ENCODE measurements around the gene SLC11A2. TPM values are rescaled to one million over a fixed set of nuclear protein-coding genes. Genes with fewer than 3 reads are reported as not detected.

The SLC11A2 gene
- total RNA-seq, 1 experiment from 2014 or later, result 38.7 TPM

- H3K4me1 ChIP-seq (ENCODE audit: control insufficient read depth in 1 of 2, insufficient read depth in 2 of 2, low read length in 2 of 2), result peaks cover 24 to 46% of the 10 kb centered on the region in 2 experiments
- DNase-seq (ENCODE audit: low read depth, low spot score) (no peak), ATAC-seq (no peak)
- no peaks in the 10 kb centered on the region for H3K9me2 ChIP-seq (ENCODE audit: insufficient read depth)
- peak overlapping the region; percentile 92 for H3K4me2 ChIP-seq (ENCODE audit: low read length)
- no peak overlapping the region for H2AFZ ChIP-seq (ENCODE audit: low read depth, low read length, poor library complexity, severe bottlenecking)
- peak overlapping the region; percentile 87; the same call in 1 of the 2 replicates for H3K9ac ChIP-seq (ENCODE audit: low read length)
- H3K27me3 ChIP-seq (ENCODE audit: insufficient read depth, low read length), result no peaks in the 10 kb centered on the region
- no peak overlapping the region for H3K4me3 ChIP-seq (replicated peaks in 1 of 2; ENCODE audit: low read depth in 1 of 2, low read length in 2 of 2)
- H3K27ac ChIP-seq (ENCODE audit: low read depth, low read length), result peak overlapping the region; percentile 47
- TF ChIP-seq REST (IDR thresholded peaks at IDR 0.05; ENCODE audit: low read depth) (no peak), POLR2AphosphoS5 (IDR thresholded peaks at IDR 0.05; ENCODE audit: low read depth, low read length) (no peak)
- intact Hi-C loops (cut with micrococcal nuclease), result no loop called here
- H4K20me1 ChIP-seq (ENCODE audit: insufficient read depth), result no peaks in the 10 kb centered on the region
- peaks cover 68% of the 10 kb centered on the region for H3K79me2 ChIP-seq (ENCODE audit: insufficient read depth, low read length)
- RAD21 ChIA-PET (ENCODE audit: low non-redundant PET in 1 of 2, low total read pairs in 2 of 2, uncharacterized antibody in 2 of 2, unreplicated experiment in 2 of 2), result no interaction called here
- BruUV-seq (replicated peaks), result no TSS peak
- POLR2A ChIA-PET, result no interaction called here
- no peaks in the 10 kb centered on the region for H3K36me3 ChIP-seq (ENCODE audit: control insufficient read depth in 1 of 2, insufficient read depth in 2 of 2, low read length in 2 of 2)
- H3K9me3 ChIP-seq (ENCODE audit: control insufficient read depth in 1 of 2, insufficient read depth in 1 of 2, low read depth in 1 of 2, low read length in 2 of 2), result no peaks in the 10 kb centered on the region
- CTCF ChIA-PET, result no interaction called here
Measured at GRCh38 chr12:51023625-51024382, 2.4 kb downstream of the SLC11A2 start.

- no peak for DNase-seq (ENCODE audit: low read depth, low spot score)
- no peak for ATAC-seq
- CTCF ChIA-PET, result no interaction called here
- Histone ChIP-seq H3K27me3 (ENCODE audit: insufficient read depth, low read length) (no peaks in the 10 kb centered on the region), H3K79me2 (ENCODE audit: insufficient read depth, low read length) (peaks cover 89% of the 10 kb centered on the region), H3K36me3 (ENCODE audit: control insufficient read depth in 1 of 2, insufficient read depth in 2 of 2, low read length in 2 of 2) (no peaks in the 10 kb centered on the region), H3K27ac (ENCODE audit: low read depth, low read length) (no peak overlapping the region), H3K4me2 (ENCODE audit: low read length) (no peak overlapping the region), H3K4me1 (ENCODE audit: control insufficient read depth in 1 of 2, insufficient read depth in 2 of 2, low read length in 2 of 2) (peaks cover 11 to 25% of the 10 kb centered on the region in 2 experiments), H4K20me1 (ENCODE audit: insufficient read depth) (no peaks in the 10 kb centered on the region), H3K9me2 (ENCODE audit: insufficient read depth) (no peaks in the 10 kb centered on the region), H3K9me3 (ENCODE audit: control insufficient read depth in 1 of 2, insufficient read depth in 1 of 2, low read depth in 1 of 2, low read length in 2 of 2) (no peaks in the 10 kb centered on the region), H2AFZ (ENCODE audit: low read depth, low read length, poor library complexity, severe bottlenecking) (no peak overlapping the region), H3K9ac (ENCODE audit: low read length) (no peak overlapping the region), H3K4me3 (replicated peaks in 1 of 2; ENCODE audit: low read depth in 1 of 2, low read length in 2 of 2) (no peak overlapping the region)
- no TSS peak for BruUV-seq (replicated peaks)
- RAD21 ChIA-PET (ENCODE audit: low non-redundant PET in 1 of 2, low total read pairs in 2 of 2, uncharacterized antibody in 2 of 2, unreplicated experiment in 2 of 2), result no interaction called here
- intact Hi-C loops (cut with micrococcal nuclease), result no loop called here
- POLR2A ChIA-PET, result interaction anchor here (0.7 kb wide), 1 partner anchor 14 kb away, joined by 3 read pairs; no protein-coding TSS in a partner anchor
- TF ChIP-seq ELF1 (IDR thresholded peaks at IDR 0.05; ENCODE audit: borderline replicate concordance, low read depth), result no peak
- no peak for TF ChIP-seq ATF3 (IDR thresholded peaks at IDR 0.05)
- TF ChIP-seq TCF7L2 (IDR thresholded peaks at IDR 0.05; ENCODE audit: borderline replicate concordance, extremely low read depth, insufficient read depth, insufficient read length), result no peak
- TF ChIP-seq FOSL1 (IDR thresholded peaks at IDR 0.05; ENCODE audit: low read depth), result no peak
- TF ChIP-seq POLR2AphosphoS5 (IDR thresholded peaks at IDR 0.05; ENCODE audit: low read depth, low read length), result no peak
- no peak for TF ChIP-seq CBX3 (IDR thresholded peaks at IDR 0.05; ENCODE audit: low read depth)
- no peak for TF ChIP-seq SIN3A (IDR thresholded peaks at IDR 0.05; ENCODE audit: low read depth)
- TF ChIP-seq CTCF (IDR thresholded peaks at IDR 0.05 in 2 of 3, conservative IDR thresholded peaks at IDR 0.05 in 1 of 3; ENCODE audit: borderline replicate concordance in 1 of 3, insufficient read depth in 1 of 3, low read depth in 2 of 3, low read length in 2 of 3), result no peak
- no peak for TF ChIP-seq YY1 (IDR thresholded peaks at IDR 0.05; ENCODE audit: extremely low read depth, insufficient replicate concordance, low read depth, low read length)
- TF ChIP-seq SP1 (IDR thresholded peaks at IDR 0.05; ENCODE audit: low read depth), result no peak
- no peak for TF ChIP-seq ZFX (IDR thresholded peaks at IDR 0.05)
- TF ChIP-seq JUND (IDR thresholded peaks at IDR 0.05), result no peak
- TF ChIP-seq EZH2phosphoT487 (IDR thresholded peaks at IDR 0.05; ENCODE audit: borderline replicate concordance), result no peak
- no peak for TF ChIP-seq RAD21 (IDR thresholded peaks at IDR 0.05; ENCODE audit: low read depth)
Measured at GRCh38 chr12:51021694-51022093, 4.5 kb downstream of the SLC11A2 start.
